SK-N-SH treated with all-trans-retinoic acid at 6 μM for 48 hours (cell line): ENCODE measurements around the gene S100A4.

Source experiments
- ESRRG ChIP-seq: fragments of 250-450 bp; sonication (Bioruptor Pico); IDR thresholded peaks from 2 replicates; pipeline ENCODE4 v1.6.1; 2021; ENCODE audit warnings: mild to moderate bottlenecking
- POU6F1 ChIP-seq: fragments of 250-450 bp; sonication (Bioruptor Pico); IDR thresholded peaks from 2 replicates; pipeline ENCODE4 v1.8.0; 2021; ENCODE audit warnings: low read depth, mild to moderate bottlenecking, moderate library complexity, borderline replicate concordance
- RARB ChIP-seq: fragments of 250-450 bp; sonication (Bioruptor Pico); IDR thresholded peaks from 2 replicates; pipeline ENCODE4 v1.8.0; 2021; ENCODE audit warnings: mild to moderate bottlenecking, moderate library complexity
- SNAI2 ChIP-seq: fragments of 250-450 bp; sonication (Bioruptor Pico); IDR thresholded peaks from 2 replicates; pipeline ENCODE4 v1.5.0; 2020; ENCODE audit warnings: mild to moderate bottlenecking, moderate library complexity
- ZFP3 ChIP-seq: fragments of 250-450 bp; sonication (Bioruptor Pico); IDR thresholded peaks from 2 replicates; pipeline ENCODE4 v1.5.0; 2020; ENCODE audit warnings: mild to moderate bottlenecking, moderate library complexity
- ZFP30 ChIP-seq: fragments of 450-650 bp; formaldehyde crosslinking; IDR thresholded peaks from 2 replicates; pipeline ENCODE4 v1.5.0; 2022; ENCODE audit warnings: mild to moderate bottlenecking, moderate library complexity
- ZNF70 ChIP-seq: fragments of 450-650 bp; formaldehyde crosslinking; IDR thresholded peaks from 2 replicates; pipeline ENCODE4 v1.5.0; 2020; ENCODE audit warnings: mild to moderate bottlenecking, moderate library complexity
- TF ChIP-seq, protein P1 (sequence below): fragments of 250-450 bp; sonication (Bioruptor Pico); IDR thresholded peaks from 2 replicates; pipeline ENCODE4 v1.8.0; 2020; ENCODE audit warnings: mild to moderate bottlenecking, moderate library complexity, borderline replicate concordance

- TF ChIP-seq SNAI2 (no peak), ZFP30 (CRISPR knock-in tag) (no peak), ESRRG (CRISPR knock-in tag) (no peak), ZFP3 (CRISPR knock-in tag) (no peak), RARB (CRISPR knock-in tag) (no peak), POU6F1 (no peak), ZNF70 (CRISPR knock-in tag) (no peak)
- TF ChIP-seq, protein P1, sequence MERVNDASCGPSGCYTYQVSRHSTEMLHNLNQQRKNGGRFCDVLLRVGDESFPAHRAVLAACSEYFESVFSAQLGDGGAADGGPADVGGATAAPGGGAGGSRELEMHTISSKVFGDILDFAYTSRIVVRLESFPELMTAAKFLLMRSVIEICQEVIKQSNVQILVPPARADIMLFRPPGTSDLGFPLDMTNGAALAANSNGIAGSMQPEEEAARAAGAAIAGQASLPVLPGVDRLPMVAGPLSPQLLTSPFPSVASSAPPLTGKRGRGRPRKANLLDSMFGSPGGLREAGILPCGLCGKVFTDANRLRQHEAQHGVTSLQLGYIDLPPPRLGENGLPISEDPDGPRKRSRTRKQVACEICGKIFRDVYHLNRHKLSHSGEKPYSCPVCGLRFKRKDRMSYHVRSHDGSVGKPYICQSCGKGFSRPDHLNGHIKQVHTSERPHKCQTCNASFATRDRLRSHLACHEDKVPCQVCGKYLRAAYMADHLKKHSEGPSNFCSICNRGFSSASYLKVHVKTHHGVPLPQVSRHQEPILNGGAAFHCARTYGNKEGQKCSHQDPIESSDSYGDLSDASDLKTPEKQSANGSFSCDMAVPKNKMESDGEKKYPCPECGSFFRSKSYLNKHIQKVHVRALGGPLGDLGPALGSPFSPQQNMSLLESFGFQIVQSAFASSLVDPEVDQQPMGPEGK (CRISPR knock-in tag) = no peak
Observed at GRCh38 chr1:153506386-153506785, 39.2 kb downstream of the S100A4 start.
